Thoracic aorta (tissue), 2 donors: ENCODE data around the gene SMCHD1. TPM values are rescaled to one million over a fixed set of nuclear protein-coding genes. Genes with fewer than 3 reads are reported as not detected.
A peak's percentile ranks its signal among the peaks of the same experiment; 100 is the strongest.

Experiments used
- ATAC-seq: fragments of 150-250 bp; one replicate; pipeline ENCODE4 v1.8.0; 2017; ENCODE audit warnings: low read depth; ENCODE audit not compliant: insufficient number of reproducible peaks, low FRiP score
- DNase-seq: peaks from one replicate; pipeline ENCODE4 v3.0.0-alpha.2; 2020; ENCODE audit warnings: low spot score
- H3K27ac ChIP-seq, 2 donors: fragments of 200-600 bp; sonication (generic); 1 replicate in 1 of 2; 2 replicates in 1 of 2; pipeline ENCODE4 v1.5.1; 2016; ENCODE audit warnings: mild to moderate bottlenecking in 2 of 2, moderate library complexity in 2 of 2
- H3K27me3 ChIP-seq: fragments of 200-600 bp; sonication (generic); replicated peaks from 2 replicates; pipeline ENCODE4 v1.6.0; 2016; ENCODE audit warnings: mild to moderate bottlenecking; ENCODE audit not compliant: insufficient read depth
- H3K36me3 ChIP-seq: fragments of 200-600 bp; sonication (generic); one replicate; pipeline ENCODE4 v1.5.1; 2016
- H3K4me1 ChIP-seq, 2 donors: fragments of 200-600 bp; sonication (generic); 1 replicate in 1 of 2; 2 replicates in 1 of 2; pipeline versions ENCODE4 v1.5.1 to v1.6.0; 2016; ENCODE audit warnings: low read depth in 2 of 2, mild to moderate bottlenecking in 1 of 2; ENCODE audit not compliant: control insufficient read depth in 1 of 2
- H3K4me3 ChIP-seq: fragments of 200-600 bp; sonication (generic); 2 replicates; pipeline ENCODE4 v1.5.1; 2016; ENCODE audit warnings: mild to moderate bottlenecking
- H3K9me3 ChIP-seq: fragments of 200-600 bp; sonication (generic); 2 replicates; pipeline ENCODE4 v1.5.1; 2016
- total RNA-seq, 2 donors: library from RNA; depleted of rRNA; stranded (reverse); fragments of >200 nt; gene quantifications; one replicate each; pipeline versions ENCODE4 v1.1.0 to v1.2.3, GENCODE V29; 2016
- TF ChIP-seq, protein P1 (sequence below): fragments of 200-600 bp; sonication (generic); IDR thresholded peaks from one replicate; pipeline ENCODE4 v1.5.1; 2019; ENCODE audit warnings: antibody characterized with exemption

The SMCHD1 gene
- total RNA-seq, 2 donors from 2014 or later = 73.8 to 107 TPM

DNA sequence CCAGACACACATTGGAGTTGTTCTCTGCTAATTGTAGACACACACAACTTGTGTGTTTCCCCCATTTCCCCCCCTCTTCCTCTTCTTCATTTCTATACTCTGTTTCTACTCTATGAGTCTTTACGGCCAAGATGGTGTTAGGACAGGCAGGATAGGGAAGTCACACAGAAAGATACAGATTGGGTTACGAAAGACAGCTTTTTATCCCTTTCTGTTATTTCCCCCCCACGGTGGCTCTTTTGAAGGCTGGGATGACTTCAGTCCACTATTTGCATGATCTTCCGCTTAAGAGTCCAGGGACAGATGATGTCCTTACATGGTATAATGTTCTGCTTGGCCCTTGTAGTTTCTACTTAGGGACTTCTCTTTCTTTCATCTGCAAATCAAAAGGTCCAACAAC, 189.6 kb downstream of the SMCHD1 start:
- DNase-seq (no peak), ATAC-seq (no peak)
- H3K27me3 ChIP-seq = no peaks in the 10 kb centered on the region

DNA sequence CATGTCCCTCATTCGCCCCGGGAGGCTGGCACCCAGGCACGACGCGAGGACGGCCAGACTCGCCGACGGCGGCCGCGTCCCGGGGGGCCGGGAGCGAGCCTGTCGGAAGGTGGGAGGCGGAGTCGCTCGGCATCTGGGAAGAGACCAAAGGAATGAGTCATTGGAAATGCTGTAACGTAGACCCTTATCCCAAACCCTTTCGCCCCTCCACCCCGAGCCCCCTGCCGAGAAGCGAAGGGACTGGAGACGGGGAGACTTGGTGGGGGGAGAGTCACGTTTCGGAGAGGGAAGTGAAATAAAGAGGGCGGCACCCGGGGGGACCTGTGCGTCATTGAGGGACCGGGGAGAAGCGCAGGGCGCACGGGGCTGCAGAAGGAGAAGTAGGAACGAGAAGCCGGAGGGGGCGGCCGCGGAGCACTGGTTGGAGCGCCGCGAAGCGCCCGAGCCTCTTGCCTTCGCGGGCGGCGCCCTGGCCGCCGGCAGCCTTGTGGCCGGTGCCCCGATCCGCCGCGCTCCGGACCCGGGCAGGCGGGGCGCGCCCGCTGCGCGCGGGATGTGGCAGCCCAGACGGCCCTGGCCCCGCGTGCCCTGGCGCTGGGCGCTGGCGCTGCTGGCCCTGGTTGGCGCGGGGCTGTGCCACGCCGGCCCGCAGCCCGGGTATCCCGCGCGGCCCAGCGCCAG, 191.2 kb downstream of the SMCHD1 start, which contains the start of gene EMILIN2:
EMILIN2 (plus strand) TSS at position 371 of the 681 bp plus-strand sequence; CDS start at position 554, 183 bp downstream.
- ATAC-seq (peak; percentile 23), DNase-seq (peak; percentile 41)
- TF ChIP-seq, protein P1, sequence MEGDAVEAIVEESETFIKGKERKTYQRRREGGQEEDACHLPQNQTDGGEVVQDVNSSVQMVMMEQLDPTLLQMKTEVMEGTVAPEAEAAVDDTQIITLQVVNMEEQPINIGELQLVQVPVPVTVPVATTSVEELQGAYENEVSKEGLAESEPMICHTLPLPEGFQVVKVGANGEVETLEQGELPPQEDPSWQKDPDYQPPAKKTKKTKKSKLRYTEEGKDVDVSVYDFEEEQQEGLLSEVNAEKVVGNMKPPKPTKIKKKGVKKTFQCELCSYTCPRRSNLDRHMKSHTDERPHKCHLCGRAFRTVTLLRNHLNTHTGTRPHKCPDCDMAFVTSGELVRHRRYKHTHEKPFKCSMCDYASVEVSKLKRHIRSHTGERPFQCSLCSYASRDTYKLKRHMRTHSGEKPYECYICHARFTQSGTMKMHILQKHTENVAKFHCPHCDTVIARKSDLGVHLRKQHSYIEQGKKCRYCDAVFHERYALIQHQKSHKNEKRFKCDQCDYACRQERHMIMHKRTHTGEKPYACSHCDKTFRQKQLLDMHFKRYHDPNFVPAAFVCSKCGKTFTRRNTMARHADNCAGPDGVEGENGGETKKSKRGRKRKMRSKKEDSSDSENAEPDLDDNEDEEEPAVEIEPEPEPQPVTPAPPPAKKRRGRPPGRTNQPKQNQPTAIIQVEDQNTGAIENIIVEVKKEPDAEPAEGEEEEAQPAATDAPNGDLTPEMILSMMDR = no peak
- H3K27ac ChIP-seq = peak within 1 kb of the TSS; percentile 57
- peak within 1 kb of the TSS; percentile 79 for H3K4me3 ChIP-seq
- H3K4me1 ChIP-seq = peaks cover 0 to 13% of the 10 kb centered on the region in 2 donors
- H3K9me3 ChIP-seq = no peaks in the 10 kb centered on the region
- H3K27me3 ChIP-seq = no peaks in the 10 kb centered on the region
- no peaks in the 10 kb centered on the region for H3K36me3 ChIP-seq

More for the DNA sequence above, 189.6 kb downstream of the SMCHD1 start:
- Histone ChIP-seq H3K9me3 (no peaks in the 10 kb centered on the region), H3K36me3 (no peaks in the 10 kb centered on the region), H3K27ac (no peak overlapping the region), H3K4me1 (peaks cover 0 to 13% of the 10 kb centered on the region in 2 donors), H3K4me3 (no peak overlapping the region)
- TF ChIP-seq, protein P1 = no peak

- H3K4me1 ChIP-seq = peaks cover 0 to 13% of the 10 kb centered on the region in 2 donors
- no peaks in the 10 kb centered on the region for H3K27me3 ChIP-seq
- H3K4me3 ChIP-seq = peak overlapping the region; percentile 79
- ATAC-seq = peak; percentile 49
- TF ChIP-seq, protein P1 = no peak
- H3K27ac ChIP-seq = peak overlapping the region; percentile 53 to 57
- H3K36me3 ChIP-seq = no peaks in the 10 kb centered on the region
- no peaks in the 10 kb centered on the region for H3K9me3 ChIP-seq
- no peak for DNase-seq
Observed at GRCh38 chr18:2847317-2848246, 192.1 kb downstream of the SMCHD1 start.

DNA sequence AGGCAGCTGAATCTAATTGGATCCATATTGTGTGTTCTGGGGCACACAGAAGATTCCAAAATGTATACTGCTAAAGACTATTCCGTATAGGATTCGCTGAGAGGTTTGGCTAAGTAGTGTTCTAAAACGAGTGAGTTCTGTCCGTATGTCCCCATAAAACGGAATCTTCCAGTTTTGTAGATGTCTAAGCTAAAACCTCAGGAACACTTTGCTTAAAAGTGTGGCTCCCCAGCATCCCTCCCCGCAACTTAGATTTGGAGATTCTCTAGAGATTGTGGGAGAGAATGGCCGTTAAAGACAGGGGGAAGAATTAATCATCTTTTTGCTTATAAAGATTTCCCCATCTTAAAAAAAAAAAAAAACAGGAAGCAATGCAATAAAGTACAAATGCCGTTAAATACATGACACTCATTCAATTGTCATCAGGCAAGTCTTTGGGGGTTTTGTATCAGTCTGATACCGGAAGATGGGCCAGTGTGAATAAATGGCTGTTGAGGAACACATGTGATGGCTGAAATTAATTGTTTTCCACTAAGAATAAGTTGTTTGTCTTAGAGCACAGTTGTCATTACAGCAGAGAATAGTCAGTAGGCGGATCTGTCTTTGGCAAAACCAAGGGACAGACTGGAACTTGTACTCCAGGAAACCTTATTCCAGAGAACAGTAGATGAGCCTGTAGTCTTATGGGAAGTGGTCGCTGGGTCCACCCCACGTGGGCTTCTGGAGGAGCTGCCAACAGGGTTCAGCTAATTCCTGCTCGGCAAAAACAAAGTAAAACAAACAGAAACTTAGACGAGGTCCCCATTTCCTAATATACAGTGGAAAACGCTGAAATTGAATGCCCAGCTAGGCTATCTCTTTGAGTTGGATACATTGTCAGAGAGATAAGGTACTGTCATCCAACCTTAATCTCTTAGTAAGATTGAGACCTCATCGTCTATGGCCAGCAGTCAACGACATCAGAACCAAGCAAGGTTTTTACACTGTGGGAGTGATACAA, 193.0 kb downstream of the SMCHD1 start:
- Histone ChIP-seq H3K9me3 (no peaks in the 10 kb centered on the region), H3K4me1 (peaks cover 0 to 13% of the 10 kb centered on the region in 2 donors), H3K36me3 (no peaks in the 10 kb centered on the region), H3K27me3 (no peaks in the 10 kb centered on the region), H3K27ac (peak overlapping the region; percentile 53 to 57), H3K4me3 (peak overlapping the region; percentile 79)
- ATAC-seq = no peak
- TF ChIP-seq, protein P1 = no peak
- DNase-seq = no peak
